COLO668 (cell line): ENCODE data around the gene FLRT1.

Experiments
- DNase-seq: peaks from one replicate; lab custom pipeline; 2025; ENCODE audit not compliant: unreplicated experiment; lab: John Stamatoyannopoulos, UW

The FLRT1 gene, protein sequence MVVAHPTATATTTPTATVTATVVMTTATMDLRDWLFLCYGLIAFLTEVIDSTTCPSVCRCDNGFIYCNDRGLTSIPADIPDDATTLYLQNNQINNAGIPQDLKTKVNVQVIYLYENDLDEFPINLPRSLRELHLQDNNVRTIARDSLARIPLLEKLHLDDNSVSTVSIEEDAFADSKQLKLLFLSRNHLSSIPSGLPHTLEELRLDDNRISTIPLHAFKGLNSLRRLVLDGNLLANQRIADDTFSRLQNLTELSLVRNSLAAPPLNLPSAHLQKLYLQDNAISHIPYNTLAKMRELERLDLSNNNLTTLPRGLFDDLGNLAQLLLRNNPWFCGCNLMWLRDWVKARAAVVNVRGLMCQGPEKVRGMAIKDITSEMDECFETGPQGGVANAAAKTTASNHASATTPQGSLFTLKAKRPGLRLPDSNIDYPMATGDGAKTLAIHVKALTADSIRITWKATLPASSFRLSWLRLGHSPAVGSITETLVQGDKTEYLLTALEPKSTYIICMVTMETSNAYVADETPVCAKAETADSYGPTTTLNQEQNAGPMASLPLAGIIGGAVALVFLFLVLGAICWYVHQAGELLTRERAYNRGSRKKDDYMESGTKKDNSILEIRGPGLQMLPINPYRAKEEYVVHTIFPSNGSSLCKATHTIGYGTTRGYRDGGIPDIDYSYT

DNA sequence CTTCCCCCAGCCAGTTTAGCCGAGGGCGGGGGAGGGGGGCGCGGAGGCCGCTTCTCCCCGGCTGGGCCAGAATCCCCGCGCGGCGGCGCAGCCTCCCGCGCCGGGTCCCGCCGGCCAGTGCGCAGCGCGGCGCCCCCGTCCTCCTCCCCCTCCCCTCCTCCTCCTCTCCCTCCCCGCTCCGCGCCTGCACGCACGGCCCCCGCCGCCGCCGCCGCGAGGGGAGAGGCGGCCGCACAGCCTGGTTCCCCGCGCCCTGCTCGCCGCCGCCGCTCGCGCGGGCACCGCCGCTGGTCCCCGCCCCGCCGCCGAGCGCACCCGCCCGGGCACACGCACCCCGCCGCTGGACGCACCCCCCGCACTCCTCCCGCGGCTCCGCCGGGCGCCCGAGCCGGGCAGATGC lies at the start of gene FLRT1:
TSS of gene FLRT1 (plus strand) at position 356 of the 400 bp plus-strand sequence. CDS start 80,337 bp downstream, outside the sequence.
- DNase-seq, result peak; percentile 25

DNA sequence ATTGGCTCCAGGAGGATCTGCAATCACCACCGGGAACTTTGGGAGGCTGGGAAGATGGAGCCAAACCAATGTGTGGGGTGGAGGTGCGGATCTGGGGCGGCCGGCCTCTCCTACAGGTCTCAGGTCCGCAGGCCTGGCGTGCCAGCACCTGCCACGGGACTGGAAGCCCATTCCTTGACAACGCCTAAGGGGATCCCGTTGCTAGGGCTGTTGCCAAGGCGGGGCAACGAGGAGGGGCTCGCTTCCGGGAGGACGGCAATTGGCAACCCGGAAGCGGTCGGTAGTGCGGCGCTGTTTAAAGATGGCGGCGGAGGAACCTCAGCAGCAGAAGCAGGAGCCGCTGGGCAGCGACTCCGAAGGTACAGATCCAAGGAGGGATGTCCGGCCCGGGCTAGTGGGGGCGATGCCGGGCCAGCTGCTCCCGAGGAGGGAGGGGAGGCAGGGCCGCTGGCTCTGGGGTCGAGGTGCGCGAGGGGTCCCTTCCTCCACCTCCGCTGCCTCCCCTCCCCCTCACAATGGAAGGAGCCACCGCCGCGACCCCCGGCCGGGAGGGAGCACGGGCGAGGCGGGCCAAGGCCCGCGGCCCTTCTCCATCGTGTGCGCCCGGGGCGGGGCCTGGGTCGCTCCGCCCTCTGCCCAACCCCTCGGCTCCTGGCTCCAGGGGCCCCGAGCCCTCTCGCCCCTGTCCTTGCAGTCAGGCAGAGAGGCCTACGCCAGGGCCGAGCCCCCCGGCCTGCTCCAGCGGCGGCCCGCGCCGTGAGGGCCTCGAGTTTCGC lies 49.4 kb upstream of the FLRT1 start, which contains the start of gene OTUB1:
TSS of gene OTUB1 (plus strand) at position 283 of the 776 bp plus-strand sequence. CDS start at position 302, 19 bp downstream.
- DNase-seq, result peak; percentile 98

DNA sequence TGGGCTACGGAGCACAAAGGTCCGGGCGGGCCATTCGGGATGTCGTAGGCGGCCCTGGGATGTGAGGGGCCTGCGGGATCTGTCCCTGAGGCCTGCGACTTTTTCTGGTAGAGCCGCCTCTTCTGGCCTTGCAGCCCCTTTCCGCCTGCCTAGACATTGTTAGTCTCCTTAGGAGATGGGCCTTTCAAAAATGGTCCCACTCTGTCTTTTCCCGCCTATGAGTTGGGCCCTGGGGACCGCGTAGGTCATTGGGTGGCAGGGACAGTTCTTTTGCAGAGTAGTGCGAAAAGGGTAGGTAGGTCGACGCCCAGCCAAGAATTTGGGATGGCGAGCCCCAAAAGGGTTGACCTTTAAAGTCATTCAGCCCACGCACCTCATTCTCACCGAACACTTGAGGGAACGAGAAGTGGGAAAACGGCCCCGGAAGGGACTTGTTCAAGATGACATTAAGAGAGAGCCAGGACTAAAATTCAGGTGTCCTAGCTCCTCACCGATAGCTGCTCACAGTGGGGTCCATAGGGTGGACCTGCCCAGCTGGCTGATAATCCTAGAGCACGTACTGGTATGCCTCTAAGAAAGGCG lies 48.7 kb upstream of the FLRT1 start:
- no peak for DNase-seq

DNA sequence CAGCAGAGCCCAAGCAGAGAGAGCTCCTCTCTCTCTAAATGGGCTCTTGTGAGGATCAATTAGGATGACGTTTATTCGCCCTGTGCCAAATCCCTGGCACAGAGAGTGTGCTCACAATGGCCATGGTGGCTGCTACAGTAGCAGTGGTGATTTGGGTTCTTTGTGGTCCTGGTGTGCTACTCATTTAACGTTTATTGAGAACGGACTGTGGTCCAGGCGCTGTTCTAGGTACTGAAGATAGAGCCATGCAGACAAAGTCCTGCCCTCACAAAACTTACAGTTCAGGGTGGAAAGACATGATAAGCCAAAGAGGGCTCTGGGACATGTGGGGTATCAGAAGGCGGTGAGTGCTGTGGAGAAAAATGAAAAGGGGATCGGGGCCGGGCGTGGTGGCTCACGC lies 44.2 kb upstream of the FLRT1 start:
- no peak for DNase-seq

DNA sequence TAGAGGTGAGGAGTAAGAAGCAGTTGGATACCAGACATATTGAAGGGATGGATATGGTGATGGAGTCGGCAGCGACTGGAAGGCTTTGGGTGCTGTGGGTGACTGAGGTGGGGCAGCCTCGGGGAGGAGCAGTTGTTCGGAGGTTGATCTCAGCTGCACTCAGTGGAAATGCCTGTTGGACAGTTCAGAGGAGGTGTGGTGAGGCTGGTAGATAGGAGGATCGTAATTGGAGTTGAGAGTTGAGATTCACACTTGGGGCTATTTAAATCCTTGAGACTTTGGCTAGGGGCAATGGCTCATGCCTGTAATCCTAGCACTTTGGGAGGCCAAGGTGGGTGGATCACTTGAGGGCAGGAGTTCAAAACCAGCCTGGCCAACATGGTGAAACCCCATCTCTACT lies 42.6 kb upstream of the FLRT1 start:
- no peak for DNase-seq

DNA sequence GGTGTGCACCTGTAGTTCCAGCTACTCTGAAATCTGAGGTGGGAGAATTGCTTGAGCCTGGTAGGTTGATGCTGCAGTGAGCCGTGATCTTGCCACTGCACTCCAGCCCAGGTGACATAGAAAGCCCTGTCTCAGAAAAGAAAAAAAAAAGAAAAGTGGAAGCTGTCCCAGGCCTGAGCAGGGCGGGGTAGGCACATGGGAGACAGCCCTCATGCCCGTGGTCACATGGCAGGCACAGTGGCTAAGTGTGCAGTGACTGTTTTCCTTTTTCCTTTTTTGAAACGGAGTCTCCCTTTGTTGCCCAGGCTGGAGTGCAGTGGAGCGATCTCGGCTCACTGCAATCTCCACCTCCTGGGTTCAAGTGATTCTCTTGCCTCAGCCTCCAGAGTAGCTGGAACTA lies 41.7 kb upstream of the FLRT1 start:
- DNase-seq, result no peak

DNA sequence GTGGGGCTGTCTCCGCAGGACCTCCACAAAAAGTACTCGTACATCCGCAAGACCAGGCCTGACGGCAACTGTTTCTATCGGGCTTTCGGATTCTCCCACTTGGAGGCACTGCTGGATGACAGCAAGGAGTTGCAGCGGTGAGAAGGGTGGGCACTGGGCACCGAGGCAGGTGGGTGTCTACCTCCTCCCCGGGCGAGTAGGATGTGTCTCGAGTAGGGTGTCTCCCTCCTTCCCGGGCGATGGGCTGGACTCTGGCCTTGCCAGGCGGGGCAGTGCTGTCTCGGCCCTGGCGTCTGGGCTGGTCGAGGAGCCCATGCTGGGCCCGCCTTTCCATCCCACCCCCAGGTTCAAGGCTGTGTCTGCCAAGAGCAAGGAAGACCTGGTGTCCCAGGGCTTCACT lies 39.2 kb upstream of the FLRT1 start:
- DNase-seq, result no peak

DNA sequence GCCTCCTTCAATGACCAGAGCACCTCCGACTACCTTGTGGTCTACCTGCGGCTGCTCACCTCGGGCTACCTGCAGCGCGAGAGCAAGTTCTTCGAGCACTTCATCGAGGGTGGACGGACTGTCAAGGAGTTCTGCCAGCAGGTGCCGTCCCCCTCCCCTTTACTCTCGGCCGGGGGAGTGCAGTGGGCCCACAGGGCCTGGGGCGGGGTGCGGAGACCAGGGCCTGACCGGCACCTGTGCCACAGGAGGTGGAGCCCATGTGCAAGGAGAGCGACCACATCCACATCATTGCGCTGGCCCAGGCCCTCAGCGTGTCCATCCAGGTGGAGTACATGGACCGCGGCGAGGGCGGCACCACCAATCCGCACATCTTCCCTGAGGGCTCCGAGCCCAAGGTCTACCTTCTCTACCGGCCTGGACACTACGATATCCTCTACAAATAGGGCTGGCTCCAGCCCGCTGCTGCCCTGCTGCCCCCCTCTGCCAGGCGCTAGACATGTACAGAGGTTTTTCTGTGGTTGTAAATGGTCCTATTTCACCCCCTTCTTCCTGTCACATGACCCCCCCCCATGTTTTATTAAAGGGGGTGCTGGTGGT lies 38.5 kb upstream of the FLRT1 start:
- DNase-seq, result no peak

DNA sequence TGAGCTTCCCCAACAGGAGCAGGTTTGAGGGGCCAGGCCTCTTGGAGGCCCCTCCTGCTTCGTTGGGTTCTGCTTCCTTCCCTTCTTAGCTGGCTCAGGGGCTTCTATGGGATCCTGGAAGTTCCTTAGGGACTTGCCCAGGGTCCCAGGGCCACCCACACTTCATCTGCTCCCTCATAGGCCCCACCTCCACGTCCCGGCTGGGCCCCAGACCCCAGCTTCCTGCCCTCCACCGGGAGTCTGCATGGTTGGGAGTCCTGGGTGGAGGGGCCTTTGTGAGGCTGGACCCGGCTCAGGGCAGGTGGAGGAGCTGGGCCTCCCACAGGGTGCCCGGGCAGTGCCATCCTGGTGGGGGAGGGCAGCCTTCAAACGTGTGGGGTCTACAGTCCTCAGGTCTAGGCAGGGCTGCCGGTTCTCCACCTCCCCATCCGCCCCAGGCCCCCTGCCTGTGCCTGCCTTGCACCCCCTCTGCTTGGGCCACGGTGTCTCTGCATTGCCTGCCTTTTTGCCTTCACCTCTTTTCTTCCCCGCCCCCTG lies 37.9 kb upstream of the FLRT1 start:
- no peak for DNase-seq

DNA sequence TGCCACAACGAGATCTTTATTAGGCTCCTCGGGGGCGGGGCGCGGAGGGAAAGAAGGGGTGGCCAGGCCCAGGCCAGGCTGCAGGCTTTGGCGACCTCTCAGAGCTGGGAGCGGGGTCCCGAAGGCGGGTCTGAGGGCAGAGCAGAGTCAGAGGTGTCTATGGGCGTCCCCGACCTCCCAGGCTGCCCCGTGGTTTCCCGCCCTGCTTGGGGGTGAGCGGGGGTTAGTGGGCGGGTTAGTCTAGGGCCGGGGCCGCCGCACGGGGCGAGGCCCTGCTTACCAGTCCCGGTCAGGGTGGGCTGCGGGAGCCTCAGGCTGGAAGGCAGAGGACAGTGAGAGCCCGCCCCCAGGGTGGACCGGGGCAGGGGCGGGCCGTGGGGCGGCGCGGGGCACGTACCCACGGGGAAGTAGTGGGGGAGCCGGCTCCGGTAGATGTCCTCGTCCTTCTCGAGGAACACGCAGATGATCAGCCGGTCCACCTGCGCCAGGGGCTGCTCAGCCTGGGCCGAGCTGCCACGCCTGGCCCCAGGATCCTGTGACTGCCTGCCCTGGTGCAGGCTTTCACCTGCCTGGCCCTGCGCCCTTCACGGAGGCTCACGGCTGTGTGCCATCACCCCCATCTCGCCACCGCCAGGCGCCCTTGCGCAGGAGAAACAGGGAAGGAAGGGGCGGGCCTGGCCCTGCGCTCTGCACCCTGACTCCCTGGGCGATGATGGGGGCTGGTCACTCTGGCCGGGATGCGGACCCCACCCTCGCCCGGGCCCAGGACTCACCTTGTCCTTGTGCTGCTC lies 37.0 kb upstream of the FLRT1 start:
- no peak for DNase-seq

DNA sequence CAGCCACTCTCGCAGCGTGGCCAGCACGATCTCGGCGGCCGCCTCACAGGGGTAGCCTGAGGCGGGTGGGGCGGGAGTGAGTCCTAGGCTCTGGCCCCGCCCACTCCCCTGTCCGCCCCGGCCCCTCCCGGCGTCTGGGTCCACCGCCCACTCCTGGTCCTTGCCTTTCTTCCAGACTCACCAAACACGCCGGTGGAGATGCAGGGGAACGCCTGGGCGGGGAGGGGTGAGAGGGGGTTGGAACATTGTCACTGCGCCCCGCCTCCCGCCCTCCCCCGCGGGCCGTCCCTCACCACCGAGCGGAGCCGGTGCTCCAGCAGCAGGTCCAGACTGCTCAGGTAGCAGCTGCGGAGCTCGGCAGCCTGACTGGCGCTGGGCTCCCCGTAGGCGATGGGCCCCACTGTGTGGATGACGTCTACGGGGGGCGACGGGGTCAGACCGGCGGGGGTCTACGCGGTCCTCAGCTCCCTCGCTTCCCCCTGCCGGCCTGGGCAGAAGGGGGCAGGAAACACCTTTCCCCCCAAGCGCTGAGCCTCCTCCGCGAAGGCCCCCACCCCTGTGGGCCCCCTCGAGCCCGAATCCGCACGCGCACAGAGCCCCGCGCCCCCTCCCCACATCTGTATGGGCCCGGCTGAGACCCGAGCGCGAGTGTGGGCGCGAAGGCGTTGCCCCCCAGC lies 36.2 kb upstream of the FLRT1 start:
- DNase-seq, result no peak

DNA sequence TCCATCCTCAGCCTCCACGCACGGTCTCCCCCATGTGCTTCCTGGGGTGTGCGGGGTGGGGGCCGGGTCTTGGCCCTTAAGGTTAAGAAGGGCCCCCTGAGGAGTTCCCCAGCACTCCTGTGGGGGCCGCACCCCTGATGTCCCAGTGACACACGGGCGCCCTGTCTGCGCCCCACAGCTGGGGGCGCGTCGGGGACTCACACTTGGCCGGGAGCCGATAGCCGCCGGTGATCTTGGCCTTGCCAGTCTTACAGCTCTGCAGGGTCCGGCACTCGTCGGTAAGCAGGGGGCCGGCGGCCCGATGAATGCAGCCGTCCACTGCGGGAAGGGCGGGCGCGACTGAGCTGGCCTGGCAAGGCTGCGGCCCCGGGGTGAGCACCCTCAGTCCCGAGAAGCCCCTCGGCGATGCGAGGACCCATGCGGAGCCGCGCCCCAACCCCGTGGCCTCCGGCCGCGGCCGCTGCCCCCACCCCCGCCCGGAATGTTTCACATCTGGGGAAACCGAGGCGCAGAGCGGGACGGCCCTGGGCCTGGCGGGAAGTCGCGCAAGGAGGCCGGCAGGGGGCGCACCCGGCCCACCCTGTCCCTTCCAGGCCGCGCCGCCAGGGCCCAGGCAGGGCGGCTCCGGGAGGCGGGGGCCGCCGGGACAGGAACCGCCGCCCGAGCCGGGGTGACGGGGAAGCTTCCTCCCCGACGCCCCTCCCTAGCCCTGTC lies 35.5 kb upstream of the FLRT1 start:
- no peak for DNase-seq

DNA sequence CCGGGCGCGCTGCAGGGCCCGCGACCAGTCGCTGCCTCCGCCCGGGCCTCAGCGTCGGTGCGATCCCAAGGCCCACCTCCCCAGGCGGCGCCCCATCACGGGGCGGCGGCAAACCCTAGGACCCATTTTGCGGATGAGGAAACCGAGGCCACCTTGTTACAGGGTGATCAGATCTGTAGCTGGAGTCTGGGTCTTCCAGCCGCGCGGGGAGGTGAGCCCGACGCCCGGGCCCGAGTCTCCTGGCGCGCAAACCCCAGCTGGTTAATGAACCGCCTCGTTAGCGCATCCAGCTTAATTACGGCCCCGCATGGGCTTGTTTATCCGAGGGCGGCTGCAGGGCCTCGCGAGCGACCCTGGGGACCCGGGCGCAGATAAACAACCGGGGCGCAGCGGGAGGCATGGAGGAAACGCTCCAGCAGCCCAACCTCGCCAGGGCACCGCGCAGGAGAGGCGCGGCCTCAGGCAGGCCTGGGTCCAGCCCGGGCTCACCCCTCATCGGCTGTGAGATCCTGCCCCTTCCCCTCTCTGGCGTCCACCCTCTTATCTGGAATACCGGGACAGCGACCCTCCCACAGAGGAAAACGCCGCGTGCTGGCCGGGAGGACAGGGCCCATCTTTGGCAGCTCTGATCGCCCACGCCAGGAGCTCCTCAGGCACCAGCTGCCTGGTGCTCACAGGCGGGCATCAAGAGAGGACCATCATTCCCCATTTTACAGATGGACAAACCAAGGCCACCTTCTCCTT lies 34.8 kb upstream of the FLRT1 start:
- no peak for DNase-seq

DNA sequence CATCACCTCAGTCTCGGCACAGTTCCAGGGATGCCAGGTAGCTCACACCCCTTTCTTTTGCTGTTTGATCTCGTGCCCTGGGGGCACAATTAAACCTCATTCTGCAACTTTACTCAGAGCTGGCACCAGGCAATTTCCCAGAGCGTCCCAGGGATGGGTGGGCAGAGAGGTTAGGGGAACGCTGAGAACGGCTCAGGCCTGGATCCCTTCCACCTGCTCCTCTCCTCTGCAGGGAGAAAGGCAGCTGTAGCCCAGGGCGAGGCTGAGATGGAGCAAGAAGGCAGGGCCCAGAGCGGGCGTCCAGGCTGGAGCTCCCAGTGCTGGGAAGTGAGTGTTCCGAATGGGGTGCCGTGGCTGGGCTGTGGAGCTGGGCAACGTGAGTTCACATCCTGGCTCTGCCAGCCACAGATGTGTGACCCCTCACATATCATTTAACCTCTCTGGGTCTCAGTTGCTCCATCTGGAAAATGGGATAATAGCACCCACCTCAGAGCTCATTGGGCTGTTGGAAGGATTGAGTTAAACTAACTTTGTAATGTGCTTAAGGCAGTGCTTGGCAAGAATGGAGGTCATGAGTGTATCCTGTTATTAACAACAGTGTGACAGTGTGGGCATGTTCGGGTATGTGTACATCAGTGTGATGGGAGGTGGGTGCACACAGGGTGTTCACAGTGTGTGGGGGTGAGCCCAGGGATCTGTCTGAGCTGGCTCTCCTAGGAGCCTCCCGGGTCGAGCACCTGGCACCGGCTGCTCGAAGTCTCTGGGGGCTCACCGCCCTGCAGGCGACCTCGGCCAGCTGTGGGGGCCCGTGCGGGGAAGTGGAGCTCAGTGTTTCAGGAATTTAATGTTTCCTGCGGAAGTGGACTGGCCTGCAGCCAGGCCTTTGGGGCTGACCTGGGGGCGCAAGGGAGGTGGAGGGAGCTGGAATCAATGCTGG lies 34.0 kb upstream of the FLRT1 start:
- DNase-seq, result no peak

DNA sequence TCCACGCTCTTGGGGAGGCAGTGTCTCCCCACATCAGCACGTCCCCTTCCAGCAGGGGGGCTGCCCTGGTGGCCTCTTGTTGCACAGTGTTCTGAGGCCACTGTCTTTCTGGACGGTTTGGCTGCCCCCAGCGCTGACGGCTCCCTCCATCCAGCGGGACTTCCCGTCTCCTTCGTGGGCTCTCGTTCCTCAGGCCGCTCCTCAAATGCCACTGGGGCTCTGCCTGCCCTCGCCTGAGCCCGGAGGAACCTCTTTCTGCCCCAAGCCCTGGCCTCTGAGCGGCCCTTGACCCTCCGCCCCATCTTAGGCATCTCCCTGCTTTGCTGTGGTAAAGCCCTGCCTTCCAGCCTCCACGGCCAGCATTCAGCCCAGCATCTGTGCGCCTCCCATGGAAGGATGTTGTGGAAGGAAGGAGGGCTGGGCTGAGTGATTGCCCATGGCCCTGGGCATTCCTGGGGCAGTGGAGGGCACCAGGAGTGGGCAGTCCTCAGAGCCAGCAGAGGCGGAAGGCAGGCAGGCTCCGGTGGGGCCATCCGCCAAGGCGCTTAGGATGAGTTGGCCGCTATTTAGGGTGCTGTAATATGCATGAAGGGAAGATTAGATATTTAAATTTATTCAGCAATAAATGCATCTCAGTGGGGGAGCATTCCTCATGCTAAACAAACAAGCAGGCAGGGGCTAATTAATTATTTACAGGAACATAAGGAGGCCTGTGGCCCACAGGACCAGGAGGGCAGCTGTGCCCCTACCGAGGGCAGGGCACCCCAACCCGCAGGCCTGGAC lies 31.7 kb upstream of the FLRT1 start:
- DNase-seq, result no peak

DNA sequence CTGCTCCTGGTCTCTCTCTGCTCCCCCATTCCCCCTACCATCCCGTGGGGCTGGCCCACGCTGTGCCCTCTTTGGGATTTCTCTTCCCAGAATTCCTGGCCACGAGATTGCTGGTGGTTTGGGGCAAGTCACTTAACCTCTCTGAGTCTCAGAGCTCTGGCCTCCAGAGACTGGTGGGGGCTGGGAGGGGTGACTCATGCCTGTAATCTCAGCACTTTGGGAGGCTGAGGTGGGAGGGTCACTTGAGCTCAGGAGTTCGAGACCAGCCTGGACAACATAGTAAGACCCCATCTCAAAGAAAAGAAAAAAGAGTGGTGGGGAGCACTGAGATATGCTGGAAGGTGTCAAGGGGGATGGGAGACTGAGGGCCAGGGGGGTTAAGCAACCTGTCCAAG lies 31.1 kb upstream of the FLRT1 start:
- no peak for DNase-seq
